GM13976 (cell line): ENCODE data around the gene NEK8.

Source experiments
- DNase-seq: peaks from one replicate; pipeline ENCODE4 v3.0.0; 2012; ENCODE audit warnings: low spot score
- CTCF ChIP-seq: IDR thresholded peaks from 2 replicates; pipeline ENCODE4 v1.5.1; 2012; ENCODE audit warnings: borderline replicate concordance, mild to moderate bottlenecking; ENCODE audit not compliant: insufficient read depth; ENCODE audit errors: extremely low read depth, missing control alignments, control extremely low read depth
- in situ Hi-C: fragments of 300-500 bp; cut with MboI; formaldehyde crosslinking; loops from one replicate; pipeline ENCODE4 v1.12.0; 2022; ENCODE audit warnings: low sequenced_read_pairs, mixed read lengths, inconsistent platforms; ENCODE audit not compliant: unreplicated experiment

NEK8 gene

GRCh38 chr17:28743243-28744103, 14.9 kb downstream of the NEK8 start, which contains the start of gene TRAF4:
Gene TRAF4, plus strand, starts transcription at chr17:28744011. Its CDS starts 102 bp downstream, at chr17:28744113.
- in situ Hi-C loops: loop anchor here (25.0 kb wide), 1 partner anchor 369 kb away; no protein-coding TSS in a partner anchor
- DNase-seq: peak; percentile 90
- TF ChIP-seq CTCF: peak; percentile 32

- peak; percentile 81 for DNase-seq
- TF ChIP-seq CTCF: no peak
- in situ Hi-C loops: loop anchor here (25.0 kb wide), 1 partner anchor 368 kb away; no protein-coding TSS in a partner anchor
Observed at GRCh38 chr17:28744104-28744971, 15.8 kb downstream of the NEK8 start.

- in situ Hi-C loops: loop anchor here (25.0 kb wide), 1 partner anchor 367 kb away; no protein-coding TSS in a partner anchor
- no peak for DNase-seq
Observed at GRCh38 chr17:28744972-28745785, 16.6 kb downstream of the NEK8 start.

GRCh38 chr17:28745786-28746411, 17.3 kb downstream of the NEK8 start:
- no peak for DNase-seq
- in situ Hi-C loops: loop anchor here (25.0 kb wide), 1 partner anchor 366 kb away; no protein-coding TSS in a partner anchor
- no peak for TF ChIP-seq CTCF

More at GRCh38 chr17:28744972-28745785, 16.6 kb downstream of the NEK8 start:
- no peak for TF ChIP-seq CTCF

- in situ Hi-C loops: loop anchor here (25.0 kb wide), 1 partner anchor 366 kb away; no protein-coding TSS in a partner anchor
- TF ChIP-seq CTCF: no peak
Observed at GRCh38 chr17:28746611-28747050, 18.0 kb downstream of the NEK8 start.

More at GRCh38 chr17:28746611-28747050, 18.0 kb downstream of the NEK8 start:
- DNase-seq: no peak
